ENCODE data around the gene NUP214.
"Not testable (repeated sequence)": the region's sequence is repeated elsewhere in the genome, so short reads cannot be mapped to it uniquely, and the experiment has no call there.

The NUP214 gene

GRCh38 chr9:131096269-131097125 lies 28.9 kb upstream of the NUP214 start, which contains the start of gene AIF1L:
AIF1L (plus strand) TSS chr9:131096531; CDS start chr9:131096630, 99 bp downstream.
- peak; percentile 29 for DNase-seq (ENCODE audit: low read depth)

- no peak for DNase-seq (ENCODE audit: low read depth)
Measured at GRCh38 chr9:131097126-131097947, 28.0 kb upstream of the NUP214 start.

DNA sequence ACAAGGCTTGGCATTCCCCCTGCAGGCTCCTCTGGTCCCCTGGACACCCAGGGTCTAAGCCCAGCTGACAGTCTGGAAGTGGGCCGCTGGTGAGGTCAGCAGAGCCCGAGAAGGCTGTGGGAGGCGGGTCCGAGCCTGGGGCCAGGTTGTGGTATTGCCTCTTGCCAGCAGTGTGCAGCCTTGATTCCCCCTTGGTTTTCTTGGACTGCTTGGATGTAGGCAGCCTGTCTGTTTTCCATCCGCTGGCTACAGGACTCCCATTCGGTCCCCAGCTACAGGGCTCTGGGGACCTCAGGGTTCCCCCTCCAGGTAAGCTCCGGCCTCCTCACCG lies 27.5 kb upstream of the NUP214 start:
- no peak for DNase-seq (ENCODE audit: low read depth)

GRCh38 chr9:131098391-131099101 lies 26.8 kb upstream of the NUP214 start:
- no peak for DNase-seq (ENCODE audit: low read depth)

- DNase-seq (ENCODE audit: low read depth): no peak
Measured at GRCh38 chr9:131099102-131099606, 26.2 kb upstream of the NUP214 start.

DNA sequence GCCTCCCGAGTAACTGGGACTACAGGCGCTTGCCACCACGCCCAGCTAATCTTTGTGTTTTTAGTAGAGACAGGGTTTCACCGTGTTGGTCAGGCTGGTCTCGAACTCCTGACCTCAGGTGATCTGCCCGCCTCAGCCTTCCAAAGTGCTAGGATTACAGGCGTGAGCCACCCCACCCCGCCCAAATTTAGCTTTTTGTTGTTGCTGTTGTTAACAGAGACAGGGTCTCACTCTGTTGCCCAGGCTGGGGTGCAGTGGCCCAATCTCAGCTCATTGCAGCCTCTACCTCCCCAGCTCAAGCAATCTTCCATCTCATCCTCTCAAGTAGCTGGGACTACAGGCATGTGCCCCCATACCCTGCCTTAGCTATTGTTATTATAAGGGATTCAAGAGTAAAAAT lies 25.5 kb upstream of the NUP214 start:
- DNase-seq (ENCODE audit: low read depth): not testable (repeated sequence)

DNA sequence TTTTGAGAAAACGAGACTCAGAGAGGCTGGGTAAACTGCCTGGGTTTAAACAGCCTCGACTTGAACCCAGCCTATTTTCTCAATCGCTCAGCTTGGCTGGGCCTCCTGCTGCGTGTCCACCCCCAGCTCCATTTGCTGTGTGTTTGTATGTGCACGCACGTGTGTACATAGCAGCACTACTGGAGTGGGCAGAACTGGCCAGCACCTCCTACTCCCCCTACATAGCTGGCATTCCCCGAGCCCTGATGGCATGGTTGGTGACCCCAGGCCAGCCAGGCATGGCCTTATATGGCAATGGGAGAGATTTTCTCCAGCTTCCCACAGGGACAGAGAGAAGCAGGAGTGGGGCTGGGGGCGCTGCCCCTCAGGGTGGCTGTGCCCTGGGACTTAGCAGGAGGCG lies 24.9 kb upstream of the NUP214 start:
- no peak for DNase-seq (ENCODE audit: low read depth)

DNA sequence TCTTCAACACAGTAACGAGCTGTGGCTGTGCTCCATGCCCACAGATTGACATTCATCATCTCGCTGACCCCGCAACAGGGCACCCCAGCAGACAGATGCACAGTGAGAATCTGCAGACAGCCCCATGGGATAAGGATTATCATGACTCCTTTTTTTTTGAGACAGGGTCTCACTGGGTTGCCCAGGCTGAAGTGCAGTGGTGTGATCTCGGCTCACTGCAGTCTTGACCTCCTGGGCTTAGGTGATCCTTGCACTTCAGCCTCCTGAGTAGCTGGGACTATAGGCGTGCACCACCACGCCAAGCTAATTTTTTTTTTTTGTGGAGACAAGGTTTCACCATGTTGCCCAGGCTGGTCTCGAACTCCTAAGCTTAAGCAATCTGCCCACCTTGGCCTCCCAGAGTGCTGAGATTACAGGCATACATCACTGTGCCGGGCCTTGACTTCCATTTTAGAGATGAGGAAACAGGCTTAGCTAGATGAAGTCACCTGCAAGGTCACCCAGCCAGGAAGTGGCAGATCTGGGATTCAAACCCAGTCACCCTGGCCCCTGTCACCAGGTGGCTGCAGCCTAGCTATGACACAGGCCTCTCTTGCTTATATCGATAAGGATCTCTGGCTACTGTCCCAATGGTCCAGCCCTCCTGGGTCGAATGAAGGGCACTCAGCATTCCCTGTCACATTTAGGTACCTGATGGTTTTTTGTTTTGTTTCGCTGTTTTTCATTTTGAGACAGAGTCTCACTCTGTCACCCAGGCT lies 24.0 kb upstream of the NUP214 start:
- DNase-seq (ENCODE audit: low read depth): no peak

- no peak for DNase-seq (ENCODE audit: low read depth)
Measured at GRCh38 chr9:131103024-131103423, 22.4 kb upstream of the NUP214 start.

GRCh38 chr9:131103535-131103934 lies 21.9 kb upstream of the NUP214 start:
- DNase-seq (ENCODE audit: low read depth): no peak

GRCh38 chr9:131104016-131104740 lies 21.2 kb upstream of the NUP214 start:
- no peak for DNase-seq (ENCODE audit: low read depth)

- no peak for DNase-seq (ENCODE audit: low read depth)
Measured at GRCh38 chr9:131105952-131106351, 19.4 kb upstream of the NUP214 start.

GRCh38 chr9:131107760-131108159 lies 17.6 kb upstream of the NUP214 start:
- no peak for DNase-seq (ENCODE audit: low read depth)

DNA sequence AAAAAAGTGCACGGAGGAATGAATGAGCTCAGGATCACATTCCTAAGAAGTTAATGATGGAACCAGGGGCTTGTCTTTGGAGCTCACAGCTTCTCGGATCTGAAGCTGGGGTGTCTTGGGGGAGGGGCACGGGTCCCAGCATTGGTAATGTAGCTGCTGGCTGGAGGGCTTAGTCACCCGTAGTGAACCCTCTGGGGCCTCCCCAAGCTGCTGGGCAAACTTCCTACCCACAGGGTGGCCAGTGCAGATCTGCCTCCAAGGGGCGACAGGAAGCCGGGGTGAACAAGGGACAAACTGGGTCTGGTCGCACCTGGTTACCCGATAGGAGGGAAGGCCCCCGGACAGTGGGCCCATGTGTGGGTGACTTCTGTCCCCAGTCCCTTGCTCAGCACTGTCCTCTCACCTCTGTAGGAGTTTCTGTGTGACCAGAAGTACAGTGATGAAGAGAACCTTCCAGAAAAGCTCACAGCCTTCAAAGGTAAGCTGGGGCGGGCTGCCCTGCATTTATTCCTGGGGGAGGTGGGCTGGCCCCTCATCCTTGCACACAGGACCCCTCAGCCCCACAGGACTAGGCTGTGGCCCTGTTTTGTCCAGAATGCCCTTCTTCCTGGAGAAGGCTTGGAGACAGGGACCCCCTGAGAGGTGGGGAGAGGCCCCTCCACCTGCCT lies 14.1 kb upstream of the NUP214 start:
- no peak for DNase-seq (ENCODE audit: low read depth)

DNA sequence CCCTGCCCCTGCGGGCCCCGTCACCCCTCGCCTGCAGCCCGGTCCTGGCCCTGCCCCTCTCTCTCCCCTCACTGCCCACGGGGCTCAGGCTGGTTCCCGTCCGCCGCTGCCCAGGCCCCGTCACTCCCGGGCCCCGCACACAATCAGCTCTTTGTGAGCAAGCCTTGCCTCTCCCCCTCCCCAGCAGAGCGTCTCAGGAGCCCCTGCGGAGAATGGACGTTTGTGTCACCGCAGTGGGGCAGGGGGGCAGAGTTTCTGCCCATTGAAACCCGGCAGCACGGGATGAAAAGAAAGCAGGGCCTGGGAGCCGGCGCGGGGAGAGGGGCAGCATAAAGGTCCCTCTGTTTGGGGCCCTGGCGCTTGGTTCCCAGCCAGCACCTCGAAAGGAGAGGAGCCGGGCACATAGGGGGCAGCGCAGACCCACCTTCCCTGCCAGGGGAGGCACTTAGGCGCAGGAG lies 13.5 kb upstream of the NUP214 start:
- no peak for DNase-seq (ENCODE audit: low read depth)

DNA sequence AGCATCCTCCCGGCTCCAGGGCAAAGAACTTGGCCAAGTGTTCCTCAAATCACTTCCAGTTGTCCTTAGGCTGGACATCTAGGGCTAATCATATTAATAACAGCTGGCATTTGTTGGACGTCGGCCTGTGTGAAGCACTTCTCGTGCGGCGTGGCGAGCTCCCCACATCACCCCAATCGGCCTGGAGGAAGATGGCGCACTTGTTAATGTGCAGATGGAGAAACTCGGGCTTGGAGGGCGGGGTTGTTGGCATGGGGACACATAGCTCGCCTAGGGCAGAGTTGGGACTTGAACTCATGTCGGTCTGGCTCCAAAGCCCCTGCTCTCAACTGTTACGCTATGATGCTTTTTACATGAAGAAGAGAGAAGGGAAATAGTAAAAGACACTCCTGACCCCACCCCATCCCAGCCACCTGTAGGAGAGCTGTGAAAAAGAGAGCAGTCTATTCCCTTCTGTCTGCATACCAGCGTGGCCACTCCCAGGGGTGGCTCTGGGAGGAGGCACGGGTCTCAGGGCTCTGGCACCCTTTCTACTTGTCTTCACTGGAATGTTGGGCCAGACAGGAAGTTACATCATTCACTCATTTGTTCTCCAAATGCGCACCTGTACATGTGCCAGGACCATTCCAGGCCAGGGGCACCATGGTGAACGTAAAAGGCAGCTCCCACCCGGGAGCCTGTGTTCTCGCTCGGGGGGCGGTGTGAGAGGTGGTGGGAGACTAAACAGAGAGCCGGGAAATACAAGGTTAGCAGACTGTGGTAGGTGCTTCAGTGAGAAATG lies 12.8 kb upstream of the NUP214 start:
- DNase-seq (ENCODE audit: low read depth): no peak

DNA sequence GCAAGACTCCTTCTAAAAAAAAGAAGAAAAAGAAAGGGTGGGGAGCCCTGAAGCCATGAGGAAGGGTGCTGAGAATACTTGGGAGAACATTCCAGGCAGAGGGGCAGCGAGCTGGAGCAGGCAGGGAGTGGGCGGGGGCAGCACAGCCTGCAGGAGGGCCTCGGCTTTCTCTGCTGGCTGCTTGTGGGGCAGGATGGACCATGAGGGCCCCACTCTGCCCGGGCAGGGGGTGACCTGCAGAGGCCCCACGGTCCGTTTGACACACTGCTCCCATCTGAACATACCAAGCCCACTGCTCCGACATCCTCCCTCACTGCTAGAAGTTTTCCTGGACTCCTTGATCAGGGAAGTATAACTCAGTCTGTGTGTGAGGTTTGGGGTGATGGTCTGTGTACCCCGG lies 11.7 kb upstream of the NUP214 start:
- DNase-seq (ENCODE audit: low read depth): no peak

DNA sequence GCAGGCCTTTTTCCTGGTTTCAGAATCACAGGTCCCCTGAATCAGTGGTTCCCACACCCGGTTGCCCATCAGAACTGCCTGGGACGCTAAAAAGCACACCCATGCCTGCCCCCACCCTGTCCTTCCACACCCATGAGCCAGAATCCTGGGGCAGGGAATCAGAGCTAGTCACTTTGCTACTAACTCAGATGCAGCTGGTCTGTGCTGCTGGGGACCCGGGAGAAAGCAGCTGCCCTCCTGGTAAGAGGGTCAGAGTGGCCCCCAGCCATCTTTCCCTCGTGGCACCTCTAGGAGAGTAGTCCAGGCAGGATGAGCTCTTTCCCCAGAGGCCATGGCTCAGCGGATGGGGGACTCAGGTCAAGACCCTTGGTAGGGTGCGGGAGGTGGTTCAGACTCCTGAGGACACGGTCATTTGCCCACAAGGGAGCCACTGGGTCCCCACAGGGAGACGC lies 11.3 kb upstream of the NUP214 start:
- DNase-seq (ENCODE audit: low read depth): no peak

DNA sequence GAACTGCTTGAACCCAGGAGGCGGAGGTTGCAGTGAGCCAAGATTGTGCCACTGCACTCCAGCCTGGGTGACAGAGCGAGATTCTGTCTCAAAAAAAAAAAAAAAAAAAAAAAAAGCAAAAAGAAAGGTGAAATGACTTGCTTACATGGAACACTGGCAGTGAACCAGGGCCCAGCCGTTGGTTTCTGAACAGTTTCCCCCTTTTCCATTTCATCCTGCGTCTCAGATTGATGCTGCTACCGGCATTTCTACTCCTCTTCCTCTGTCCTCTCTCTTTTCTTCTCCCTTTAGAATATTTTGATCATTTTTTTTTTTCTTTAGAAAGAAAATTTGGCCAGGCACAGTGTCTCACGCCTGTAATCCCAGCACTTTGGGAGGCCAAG lies 10.0 kb upstream of the NUP214 start:
- not testable (repeated sequence) for DNase-seq (ENCODE audit: low read depth)

Data from activated T-cell treated with anti-CD3 and anti-CD28 coated beads for 48 hours (primary cell).